HG02840 (cell line): Measurements from ENCODE around the gene VAV1.

ENCODE experiments used
- ATAC-seq: cut with Tn5 transposase; IDR thresholded peaks from one replicate; pipeline ENCODE4 v1.9.1; 2021; ENCODE audit warnings: mild to moderate bottlenecking, moderate library complexity, moderate number of reproducible peaks; ENCODE audit not compliant: unreplicated experiment, low FRiP score

Gene VAV1, protein sequence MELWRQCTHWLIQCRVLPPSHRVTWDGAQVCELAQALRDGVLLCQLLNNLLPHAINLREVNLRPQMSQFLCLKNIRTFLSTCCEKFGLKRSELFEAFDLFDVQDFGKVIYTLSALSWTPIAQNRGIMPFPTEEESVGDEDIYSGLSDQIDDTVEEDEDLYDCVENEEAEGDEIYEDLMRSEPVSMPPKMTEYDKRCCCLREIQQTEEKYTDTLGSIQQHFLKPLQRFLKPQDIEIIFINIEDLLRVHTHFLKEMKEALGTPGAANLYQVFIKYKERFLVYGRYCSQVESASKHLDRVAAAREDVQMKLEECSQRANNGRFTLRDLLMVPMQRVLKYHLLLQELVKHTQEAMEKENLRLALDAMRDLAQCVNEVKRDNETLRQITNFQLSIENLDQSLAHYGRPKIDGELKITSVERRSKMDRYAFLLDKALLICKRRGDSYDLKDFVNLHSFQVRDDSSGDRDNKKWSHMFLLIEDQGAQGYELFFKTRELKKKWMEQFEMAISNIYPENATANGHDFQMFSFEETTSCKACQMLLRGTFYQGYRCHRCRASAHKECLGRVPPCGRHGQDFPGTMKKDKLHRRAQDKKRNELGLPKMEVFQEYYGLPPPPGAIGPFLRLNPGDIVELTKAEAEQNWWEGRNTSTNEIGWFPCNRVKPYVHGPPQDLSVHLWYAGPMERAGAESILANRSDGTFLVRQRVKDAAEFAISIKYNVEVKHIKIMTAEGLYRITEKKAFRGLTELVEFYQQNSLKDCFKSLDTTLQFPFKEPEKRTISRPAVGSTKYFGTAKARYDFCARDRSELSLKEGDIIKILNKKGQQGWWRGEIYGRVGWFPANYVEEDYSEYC

DNA sequence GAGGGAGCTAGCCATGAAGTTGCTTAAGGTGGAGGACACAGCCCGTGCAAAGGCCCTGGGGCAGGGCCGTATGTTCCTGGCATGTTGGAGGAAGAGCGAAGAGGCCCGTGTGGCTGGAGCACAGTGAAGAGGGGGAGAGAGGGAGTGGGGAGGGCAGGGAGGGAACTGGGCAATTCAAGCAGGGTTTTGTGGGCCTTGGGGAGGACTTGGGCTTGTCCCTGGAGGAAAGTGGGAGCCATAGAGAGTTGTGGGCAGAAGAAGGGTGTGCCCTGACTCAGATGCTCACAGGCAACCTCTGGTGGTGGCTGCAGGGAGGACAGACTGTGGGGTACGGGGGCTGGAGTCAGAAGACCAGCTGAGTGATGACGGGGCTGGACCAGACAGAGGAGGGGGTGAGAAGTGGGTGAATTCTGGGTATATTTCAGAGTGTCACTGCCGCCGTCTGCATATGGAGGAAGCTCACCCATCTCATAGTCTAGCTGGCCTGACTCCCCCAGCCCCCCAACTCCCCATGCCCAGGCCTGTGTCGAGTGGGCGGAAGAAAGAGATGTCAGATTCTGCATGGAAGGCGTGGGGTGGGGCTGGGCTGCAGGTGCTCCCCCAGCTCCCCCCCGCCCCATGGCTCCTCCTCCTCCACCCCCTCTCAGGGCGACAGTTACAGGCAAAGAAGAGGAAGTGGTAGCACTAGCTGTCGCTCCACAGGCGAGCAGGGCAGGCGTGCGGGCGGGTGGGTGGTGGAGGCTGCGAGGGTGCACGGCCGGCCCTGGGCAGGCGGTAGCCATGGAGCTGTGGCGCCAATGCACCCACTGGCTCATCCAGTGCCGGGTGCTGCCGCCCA, at the start of gene VAV1:
TSS of gene VAV1 (plus strand) at position 681 of the 838 bp plus-strand sequence. CDS start at position 781, 100 bp downstream.
- no peak for ATAC-seq

DNA sequence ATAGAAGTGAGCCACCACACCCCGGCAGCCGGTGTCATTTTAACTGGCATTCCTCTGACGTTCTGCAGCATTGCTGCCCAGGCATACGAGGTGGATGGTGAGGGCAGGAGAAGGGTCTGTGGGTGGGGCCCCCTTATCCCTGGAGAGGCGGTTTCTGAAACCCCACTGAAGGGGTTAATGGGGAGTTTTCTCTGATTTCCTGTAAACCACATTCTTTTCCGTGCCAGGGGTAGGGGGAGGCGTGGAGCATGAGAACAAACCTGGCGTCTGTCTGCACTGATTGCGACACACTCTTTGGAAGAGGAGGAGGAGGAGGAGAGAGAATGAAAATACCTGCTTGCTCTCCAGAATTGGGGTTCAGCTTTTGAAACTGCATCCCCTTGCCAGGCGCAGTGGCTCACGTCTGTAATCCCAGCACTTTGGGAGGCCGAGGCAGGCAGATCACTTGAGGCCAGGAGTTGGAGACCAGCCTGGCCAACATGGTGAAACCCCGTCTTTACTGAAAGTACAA, 49.3 kb upstream of the VAV1 start:
- ATAC-seq: no peak

DNA sequence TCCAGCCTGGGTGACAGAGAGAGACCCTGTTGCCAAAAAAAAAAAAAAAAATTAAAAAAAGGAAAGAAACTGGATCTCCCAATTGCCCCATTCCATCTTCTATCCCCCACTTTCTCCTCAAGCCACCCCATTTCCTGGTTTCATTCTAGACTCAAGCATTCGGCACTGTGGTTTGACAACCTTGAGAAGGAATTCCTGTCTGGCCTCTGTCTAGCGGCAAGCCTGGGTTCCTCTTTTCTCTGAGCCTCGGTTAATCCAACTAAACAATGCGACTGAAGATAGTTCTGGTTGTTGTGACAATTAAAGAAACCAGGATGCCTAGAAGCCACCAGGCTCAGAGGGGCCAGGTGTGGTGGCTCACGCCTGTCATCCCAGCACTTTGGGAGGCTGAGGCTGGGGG, 48.8 kb upstream of the VAV1 start:
- no peak for ATAC-seq

DNA sequence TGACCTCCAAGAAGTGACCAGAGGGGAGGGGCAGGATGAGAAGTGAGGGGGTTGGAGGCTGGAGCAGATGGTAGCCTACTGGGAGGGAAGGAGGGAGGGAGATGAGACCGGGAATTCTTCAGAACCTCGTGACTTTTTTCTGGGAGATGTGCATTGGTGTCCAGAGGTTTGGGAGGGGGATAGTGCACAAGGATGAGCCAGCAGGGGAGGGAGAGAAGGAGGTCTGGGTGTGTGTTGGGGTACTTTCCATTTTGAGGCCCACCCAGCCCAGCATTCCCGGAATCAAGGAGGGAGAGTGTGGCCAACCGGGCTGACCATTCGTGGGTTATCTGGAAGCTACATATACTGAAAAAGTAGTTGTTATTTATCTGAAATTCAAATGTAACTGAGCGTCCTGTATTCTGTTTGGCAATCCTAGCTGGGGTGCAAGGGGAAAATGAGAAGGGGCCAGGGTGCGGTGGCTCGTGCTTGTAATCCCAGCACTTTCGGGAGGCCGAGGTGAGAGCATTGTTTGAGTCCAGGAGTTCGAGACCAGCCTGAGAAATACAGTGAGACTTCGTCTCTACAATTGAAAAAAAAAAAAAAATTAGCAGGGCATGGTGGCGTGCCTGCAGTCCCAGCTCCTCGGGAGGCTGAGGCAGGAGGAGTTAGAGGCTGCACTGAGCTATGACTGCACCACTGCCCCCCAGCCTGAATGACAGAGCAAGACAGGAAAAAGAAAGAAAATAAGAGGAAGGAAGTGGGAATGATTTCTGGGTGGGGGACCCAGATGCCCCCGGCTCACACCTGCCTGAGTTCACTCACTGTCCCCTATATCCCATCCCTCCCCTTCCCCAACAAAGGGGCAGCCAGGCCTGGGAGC, 47.6 kb upstream of the VAV1 start:
- no peak for ATAC-seq

DNA sequence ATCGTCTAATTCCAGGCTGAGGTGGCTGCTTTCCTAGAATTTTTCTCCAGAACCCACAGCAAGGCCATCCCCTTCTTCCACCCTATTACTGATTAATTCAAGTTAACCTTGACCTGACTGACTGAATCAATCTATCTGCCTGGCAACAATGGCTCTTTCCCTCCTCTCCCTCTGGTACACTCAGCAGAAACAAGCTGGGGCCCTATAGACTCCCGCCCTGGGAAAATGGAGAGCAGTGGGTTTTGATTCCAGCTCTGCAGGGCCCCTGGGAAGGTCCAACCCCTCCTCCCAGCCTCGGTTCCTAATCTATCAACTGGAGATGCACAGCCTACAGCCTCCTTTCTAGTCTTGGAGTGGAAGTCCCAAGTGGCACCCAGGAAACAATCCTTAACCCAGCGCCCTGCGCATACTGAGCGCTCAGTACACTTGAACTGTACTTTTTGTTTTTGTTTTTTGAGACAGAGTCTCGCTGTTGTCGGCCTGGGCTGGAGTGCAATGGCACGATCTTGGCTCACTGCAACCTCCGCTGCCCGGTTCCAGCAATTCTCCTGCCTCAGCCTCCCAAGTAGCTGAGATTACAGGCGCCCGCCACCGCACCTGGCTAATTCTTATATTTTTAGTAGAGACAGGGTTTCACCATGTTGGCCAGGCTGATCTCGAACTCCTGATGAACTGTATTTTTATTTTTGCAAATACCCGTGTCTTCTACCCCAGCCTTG, 46.8 kb upstream of the VAV1 start:
- no peak for ATAC-seq

DNA sequence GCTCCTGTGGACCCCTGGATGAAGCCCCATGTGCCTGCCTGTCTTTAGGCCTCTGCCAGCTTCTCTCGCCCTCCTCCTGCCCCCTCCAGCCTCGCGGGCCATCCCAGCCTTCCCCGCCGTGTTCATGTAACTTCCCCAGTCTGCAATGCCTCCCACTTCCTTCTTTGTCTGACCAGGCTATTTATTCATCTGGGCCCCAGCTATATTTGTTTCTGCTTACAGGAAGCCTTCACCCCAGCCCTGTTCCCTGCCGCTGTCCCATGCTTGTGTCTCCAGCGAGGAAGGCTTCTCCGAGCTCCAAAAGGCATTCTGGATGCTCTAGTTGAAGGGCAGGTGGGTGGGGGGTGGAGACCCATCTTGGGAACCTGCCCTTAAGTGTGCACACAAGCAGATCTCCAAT, 44.2 kb upstream of the VAV1 start:
- ATAC-seq: no peak

DNA sequence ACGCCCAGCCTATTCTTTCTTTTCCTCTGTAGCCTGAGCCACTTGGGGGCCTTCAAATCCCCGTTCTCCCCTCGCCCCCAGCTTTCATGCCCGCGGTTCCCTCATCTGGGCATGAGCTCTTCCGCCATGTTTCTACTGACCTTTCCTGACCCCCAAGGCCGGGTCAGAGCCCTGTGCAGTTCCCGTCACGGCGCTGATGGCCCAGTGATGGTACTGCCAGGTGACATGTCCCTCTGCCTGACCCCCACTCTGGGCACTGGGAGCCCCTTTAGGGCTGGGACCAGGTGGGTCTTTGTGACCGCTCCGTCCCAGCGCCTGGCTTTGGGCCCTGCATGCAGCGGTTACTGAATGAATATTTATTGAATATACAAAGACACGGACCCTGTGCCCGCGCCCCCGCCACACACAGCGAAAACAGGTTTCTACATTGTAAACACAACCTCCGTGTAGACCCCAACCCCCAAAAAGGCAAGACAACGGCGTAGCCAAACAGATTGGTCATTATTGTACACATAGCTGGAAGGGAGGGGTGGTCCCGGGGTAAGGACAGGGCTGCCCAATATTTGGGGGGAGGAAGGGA, 42.8 kb upstream of the VAV1 start:
- ATAC-seq: no peak

DNA sequence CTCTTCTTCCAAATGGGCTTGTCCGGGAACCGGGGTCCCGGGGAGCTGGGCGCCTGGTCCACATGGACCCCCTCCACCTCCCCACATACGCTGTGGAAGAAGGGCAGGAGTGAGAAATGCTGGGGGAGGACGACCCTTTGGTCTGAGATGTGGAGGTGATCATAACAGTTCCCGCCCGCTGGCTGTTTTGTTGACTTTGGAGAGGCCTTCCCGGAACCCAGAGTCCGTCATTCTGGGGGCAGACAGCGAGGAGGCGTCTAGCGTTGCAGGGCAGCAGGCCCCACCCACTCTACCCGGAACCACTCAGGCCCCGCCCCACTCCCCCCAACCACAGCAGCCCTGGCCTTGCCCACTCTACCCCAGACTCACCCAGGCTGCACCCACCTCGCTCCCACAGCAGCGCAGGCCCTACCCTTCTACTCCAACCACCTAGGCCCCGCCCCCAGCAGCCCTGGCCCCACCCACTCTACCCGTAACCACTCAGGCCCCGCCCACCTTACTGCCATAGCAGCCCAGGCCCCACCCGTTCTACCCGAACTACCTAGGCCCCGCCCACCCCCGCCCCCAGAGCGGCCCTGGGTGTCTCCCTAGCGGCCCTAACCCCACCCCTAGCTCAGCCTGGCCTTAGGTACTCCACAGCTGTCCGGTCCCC, 42.2 kb upstream of the VAV1 start:
- ATAC-seq: no peak

DNA sequence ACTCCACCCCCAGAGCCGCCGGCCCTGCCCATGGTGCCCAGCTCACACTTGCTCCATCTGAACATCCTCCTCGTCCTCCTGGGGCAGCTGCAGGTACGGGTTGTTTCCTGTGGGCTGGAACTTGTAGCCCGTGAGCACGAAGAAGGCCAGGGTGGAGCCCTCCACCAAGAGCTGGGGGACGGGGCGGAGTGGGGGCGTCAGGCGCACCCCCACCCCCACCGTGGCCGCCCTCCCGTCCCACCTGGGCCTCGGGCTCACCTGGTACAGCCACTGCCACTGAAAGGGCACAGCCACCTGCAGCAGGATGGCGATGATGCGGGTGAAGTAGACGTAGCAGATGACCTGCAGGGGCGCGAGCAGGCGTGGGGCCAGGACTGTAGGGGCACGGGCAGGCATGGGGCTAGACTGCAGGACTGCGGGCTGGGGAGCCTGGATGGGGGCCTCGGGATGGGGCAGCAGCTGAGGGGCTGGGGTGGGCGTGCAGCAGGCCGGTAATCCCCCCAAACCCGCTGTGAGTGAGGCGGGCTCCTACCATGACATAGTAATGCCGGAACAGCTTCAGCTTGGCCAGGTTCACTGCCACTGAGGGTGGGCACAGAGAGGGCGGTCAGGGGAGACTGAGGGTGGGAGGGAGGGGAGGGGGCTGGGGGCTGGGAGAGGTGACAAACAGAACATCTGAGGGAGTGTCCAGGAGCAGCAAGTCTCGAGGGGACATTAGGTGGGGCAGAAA, 41.4 kb upstream of the VAV1 start:
- no peak for ATAC-seq

DNA sequence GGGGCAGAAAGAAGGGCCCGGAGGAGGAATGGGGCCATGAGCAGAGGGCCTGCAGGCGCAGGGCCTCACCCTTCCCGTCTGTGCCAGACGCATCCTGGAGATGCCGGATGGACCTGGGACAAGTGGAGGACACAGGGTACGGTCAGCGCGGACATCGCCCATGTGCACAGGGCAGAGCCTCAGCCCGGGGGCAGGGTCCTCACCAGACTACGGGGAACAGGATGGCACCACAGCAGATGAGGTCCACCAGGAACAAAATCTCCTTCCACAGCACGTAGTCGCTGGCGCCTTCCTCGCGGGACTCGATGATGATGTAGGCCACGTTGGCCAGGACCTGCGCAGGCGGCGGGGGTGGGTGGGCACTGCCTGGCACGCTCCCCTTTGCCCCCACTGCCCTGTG, 40.7 kb upstream of the VAV1 start:
- no peak for ATAC-seq

DNA sequence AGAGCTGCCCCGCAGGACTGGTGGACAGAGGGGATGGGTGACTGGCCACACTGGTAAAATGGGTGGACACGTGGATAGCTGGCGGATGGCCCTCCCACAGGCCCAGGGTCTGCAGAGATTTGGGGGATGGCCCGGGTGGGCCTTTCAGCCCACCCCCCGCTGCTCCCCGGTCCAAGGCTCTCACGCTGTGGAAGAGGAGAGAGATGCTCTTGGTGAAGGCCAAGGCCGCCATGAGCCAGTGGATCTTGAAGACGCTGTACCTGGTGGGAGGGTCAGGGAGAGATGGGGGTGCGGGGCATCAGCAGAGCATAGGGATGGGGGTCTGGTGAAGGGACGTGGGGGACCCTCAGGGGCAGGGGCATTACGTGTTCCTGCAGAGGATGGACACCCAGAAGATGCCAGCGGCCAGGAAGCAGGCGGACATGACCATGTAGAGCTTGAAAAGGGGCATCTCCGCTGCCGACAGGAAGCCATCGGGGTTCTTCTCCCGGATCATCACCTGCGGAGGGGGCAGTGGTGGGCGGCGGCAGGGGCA, 39.6 kb upstream of the VAV1 start:
- ATAC-seq: no peak

DNA sequence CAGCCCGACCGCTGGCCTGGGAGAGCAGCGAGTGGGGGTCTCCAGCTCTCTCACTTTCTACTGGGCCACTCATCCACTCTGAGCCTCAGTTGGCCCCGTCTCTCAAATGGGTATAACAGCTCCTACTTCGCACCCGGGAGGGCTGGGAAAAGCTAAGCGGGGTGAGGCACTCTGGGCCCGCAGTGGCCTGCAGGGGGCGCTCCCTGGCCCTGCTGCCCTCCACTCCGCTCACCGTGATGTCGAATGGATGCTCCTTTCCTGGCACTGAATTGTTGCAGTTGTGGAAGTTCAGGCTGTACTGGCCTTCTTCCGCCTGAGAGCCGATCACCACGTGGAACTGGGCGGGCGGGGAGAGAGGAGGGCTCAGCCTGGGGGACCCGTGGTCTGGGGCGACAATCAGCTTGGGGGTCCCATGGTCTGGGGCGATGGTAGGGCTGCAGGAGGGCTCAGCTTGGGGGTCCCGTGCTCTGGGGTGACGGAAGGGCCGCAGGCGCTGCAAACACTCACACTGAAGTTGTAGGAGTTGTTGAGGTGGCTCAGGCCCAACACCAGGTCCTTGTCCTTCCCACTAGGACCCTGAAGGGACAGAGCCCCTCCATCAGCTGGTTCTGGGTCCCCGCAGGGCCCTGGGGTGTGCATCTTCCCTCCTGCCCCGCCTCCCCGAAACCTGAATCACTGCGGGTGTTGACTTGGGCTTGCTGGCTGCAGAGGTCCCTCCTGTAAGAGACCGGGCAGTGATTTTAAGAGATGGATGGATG, 39.0 kb upstream of the VAV1 start:
- ATAC-seq: no peak

DNA sequence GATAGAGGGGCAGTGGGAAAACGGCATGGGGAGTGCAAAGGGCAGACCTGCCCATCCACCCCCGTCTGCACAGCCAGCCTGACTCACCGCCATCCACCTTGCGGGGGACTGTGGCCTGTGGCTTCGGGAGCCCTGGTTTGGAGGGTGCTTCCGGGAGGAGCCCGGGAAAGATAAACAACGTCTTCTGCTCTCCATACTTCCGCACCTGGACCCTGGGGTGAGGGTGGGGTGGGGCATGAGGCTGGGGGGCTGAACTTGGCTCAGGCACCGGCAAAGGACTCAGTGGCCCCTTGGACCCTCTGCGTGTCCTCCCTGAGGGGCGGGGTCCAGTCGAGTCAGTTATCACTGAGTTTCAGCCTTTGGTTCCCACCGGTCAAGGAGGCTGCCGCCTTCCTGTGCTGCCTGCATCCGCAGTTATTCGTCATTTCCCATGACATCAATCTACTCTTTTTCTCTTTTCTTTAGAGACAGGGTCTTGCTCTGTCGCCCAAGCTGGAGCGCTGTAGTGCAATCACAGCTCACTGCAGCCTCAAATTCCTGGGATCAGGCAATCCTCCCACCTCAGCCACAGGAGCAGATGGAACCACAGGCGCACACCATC, 38.3 kb upstream of the VAV1 start:
- ATAC-seq: no peak

DNA sequence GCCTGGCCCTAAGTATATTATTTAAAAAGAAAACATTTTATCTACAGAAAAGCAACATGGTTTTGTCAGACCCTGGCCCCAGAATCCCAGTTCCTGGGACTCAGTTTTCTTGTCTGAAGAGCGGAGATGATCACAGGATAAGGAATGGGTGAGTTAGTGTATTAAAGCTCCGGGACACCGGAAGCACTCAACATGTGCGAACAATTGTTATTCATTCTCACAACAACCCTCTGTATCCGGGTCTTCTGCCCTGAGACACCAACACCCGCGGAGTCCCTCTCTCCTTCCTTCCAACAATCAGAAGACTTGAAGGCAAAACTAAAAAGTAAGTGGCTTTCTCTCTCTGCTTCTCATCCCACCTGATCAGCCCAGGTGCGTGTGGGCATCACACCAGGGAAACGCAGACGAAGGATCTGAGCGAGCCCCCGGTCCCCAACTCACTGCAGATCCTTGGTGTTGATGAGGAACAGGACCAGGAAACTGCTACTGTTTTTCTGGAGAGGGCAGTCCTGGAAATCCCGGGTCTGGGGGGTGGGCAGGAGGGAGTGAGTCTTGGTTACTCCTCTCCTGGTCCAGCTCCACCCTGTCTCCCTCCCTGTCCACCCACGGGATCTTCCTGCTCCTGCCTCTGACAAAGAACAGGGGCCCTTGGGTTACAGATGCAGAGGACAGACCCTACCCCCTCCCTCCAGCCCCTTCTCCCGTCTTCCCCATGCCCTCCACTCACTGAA, 37.2 kb upstream of the VAV1 start:
- ATAC-seq: no peak

DNA sequence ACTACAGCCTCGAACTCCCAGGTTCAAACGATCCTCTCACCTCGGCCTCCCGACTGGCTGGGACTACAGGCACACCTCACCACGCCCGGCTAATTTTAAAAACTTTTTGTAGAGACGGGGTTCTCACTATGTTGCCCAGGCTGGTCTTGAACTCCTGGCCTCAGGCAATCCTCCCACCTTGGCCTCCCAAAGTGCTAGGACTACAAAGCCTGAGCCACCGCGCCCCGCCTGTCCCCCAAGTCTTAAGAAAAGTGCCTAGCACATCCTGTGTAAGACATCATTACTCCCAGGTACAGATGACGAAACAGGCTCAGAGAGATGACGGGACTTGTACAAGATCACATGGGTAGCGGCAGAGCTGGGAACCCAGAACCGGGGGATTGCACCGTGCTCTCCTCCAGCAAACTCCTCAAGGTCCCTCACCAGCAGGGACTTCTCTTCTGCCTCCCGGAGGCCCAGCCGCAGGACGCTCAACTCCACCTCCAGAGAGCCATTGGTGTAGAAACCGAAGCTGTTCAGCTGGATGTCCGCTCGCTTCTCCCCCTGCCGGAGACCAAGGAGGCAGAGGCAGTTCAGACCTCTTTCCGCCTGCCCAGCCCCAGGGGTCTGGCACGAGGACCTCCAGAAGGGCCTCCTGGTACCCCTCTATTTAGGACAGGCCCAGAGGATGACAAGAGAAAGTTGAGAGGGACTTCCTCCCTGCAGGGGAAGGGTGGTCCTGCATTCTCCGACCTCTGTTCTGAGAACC, 36.2 kb upstream of the VAV1 start:
- no peak for ATAC-seq
